Adipocyte (in vitro differentiated cells): ENCODE measurements around the gene ZDHHC11.
"Not testable (repeated sequence)": the region's sequence is repeated elsewhere in the genome, so short reads cannot be mapped to it uniquely, and the experiment has no call there.

Experiments
- DNase-seq: peaks from one replicate; pipeline ENCODE4 v3.0.0-alpha.2; 2015; ENCODE audit warnings: low read depth
- H3K27me3 ChIP-seq: replicated peaks from 2 replicates; pipeline ENCODE4 v1.7.0; 2013; ENCODE audit warnings: mild to moderate bottlenecking, low read length, moderate library complexity; ENCODE audit not compliant: control insufficient read depth, insufficient read depth
- H3K36me3 ChIP-seq: 2 replicates; pipeline ENCODE4 v1.7.0; 2013; ENCODE audit warnings: low read length, mild to moderate bottlenecking, moderate library complexity; ENCODE audit not compliant: control insufficient read depth, insufficient read depth, severe bottlenecking
- H3K4me1 ChIP-seq: 2 replicates; pipeline ENCODE4 v1.7.0; 2013; ENCODE audit warnings: mild to moderate bottlenecking, low read length, moderate library complexity; ENCODE audit not compliant: control insufficient read depth, insufficient read depth
- H3K4me3 ChIP-seq: 2 replicates; pipeline ENCODE4 v1.7.0; 2013; ENCODE audit warnings: mild to moderate bottlenecking, low read length, moderate library complexity
- H3K9ac ChIP-seq: 2 replicates; pipeline ENCODE4 v1.7.0; 2013; ENCODE audit warnings: mild to moderate bottlenecking, low read length, moderate library complexity
- H3K9me3 ChIP-seq: 2 replicates; pipeline ENCODE4 v1.7.0; 2013; ENCODE audit warnings: mild to moderate bottlenecking, low read length, moderate library complexity; ENCODE audit not compliant: control insufficient read depth

The ZDHHC11 gene

DNA sequence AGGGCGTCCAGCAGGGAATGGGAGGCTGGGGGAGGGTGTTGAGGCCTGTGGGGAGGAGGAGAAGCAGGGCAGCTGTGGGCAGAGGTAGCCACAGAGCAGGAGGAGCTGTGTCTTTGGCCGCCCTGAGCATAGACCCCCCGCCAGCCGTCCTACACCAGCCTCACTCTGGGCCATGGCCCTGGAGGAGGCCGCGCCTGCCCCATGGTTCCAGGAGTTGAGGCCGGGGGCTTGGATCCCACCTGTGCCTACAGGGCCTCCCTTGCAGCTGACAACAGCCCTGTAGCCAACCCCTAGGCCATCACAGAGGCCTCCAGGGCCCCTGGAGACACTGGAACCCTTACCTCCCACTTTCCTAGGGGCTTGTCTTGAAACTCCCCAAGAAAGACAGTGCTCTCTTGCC lies 3.0 kb downstream of the ZDHHC11 start:
- H3K27me3 ChIP-seq, result peaks cover 30% of the 10 kb centered on the region
- not testable (repeated sequence) for H3K4me3 ChIP-seq, H3K9me3 ChIP-seq, H3K36me3 ChIP-seq, DNase-seq, H3K4me1 ChIP-seq, H3K9ac ChIP-seq

DNA sequence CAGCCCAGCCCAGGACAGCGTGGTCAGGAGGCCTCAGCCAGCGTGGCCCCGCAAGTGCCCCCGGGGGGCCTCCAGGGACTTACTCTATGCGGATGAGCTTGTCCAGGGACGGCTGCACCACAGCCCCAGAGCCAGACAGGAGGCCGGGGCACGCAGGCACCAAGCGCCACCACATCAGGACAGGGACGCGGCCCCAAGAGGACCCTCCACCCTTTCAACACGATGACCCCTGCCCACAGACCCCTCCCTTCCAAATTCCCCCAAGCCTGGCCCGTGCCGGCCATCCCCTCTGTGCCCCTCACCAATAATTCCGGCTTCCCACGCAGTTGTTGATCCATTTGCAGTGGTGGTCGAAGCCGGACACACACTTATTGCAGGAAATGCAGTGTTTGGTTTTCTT lies 3.6 kb downstream of the ZDHHC11 start:
- DNase-seq, H3K9me3 ChIP-seq, H3K4me1 ChIP-seq, H3K36me3 ChIP-seq, H3K9ac ChIP-seq, H3K4me3 ChIP-seq: not testable (repeated sequence)
- peaks cover 25% of the 10 kb centered on the region for H3K27me3 ChIP-seq

DNA sequence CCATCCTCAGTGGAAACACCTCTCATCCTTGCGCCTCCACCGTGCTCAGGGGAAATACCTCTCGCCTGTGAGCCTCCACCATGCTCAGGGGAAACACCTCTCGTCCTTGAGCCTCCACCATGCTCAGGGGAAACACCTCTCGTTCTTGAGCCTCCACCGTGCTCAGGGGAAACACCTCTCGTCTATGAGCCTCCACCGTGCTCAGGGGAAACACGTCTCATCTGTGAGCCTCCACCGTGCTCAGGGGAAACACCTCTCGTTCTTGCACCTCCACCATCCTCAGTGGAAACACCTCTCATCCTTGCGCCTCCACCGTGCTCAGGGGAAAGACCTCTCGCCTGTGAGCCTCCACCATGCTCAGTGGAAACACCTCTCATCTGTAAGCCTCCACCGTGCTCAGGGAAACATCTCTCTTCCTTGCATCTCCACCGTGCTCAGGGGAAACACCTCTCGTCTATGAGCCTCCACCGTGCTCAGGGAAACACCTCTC lies 4.1 kb downstream of the ZDHHC11 start:
- not testable (repeated sequence) for H3K4me3 ChIP-seq, H3K9ac ChIP-seq, H3K9me3 ChIP-seq, DNase-seq, H3K36me3 ChIP-seq, H3K4me1 ChIP-seq
- peaks cover 22% of the 10 kb centered on the region for H3K27me3 ChIP-seq

DNA sequence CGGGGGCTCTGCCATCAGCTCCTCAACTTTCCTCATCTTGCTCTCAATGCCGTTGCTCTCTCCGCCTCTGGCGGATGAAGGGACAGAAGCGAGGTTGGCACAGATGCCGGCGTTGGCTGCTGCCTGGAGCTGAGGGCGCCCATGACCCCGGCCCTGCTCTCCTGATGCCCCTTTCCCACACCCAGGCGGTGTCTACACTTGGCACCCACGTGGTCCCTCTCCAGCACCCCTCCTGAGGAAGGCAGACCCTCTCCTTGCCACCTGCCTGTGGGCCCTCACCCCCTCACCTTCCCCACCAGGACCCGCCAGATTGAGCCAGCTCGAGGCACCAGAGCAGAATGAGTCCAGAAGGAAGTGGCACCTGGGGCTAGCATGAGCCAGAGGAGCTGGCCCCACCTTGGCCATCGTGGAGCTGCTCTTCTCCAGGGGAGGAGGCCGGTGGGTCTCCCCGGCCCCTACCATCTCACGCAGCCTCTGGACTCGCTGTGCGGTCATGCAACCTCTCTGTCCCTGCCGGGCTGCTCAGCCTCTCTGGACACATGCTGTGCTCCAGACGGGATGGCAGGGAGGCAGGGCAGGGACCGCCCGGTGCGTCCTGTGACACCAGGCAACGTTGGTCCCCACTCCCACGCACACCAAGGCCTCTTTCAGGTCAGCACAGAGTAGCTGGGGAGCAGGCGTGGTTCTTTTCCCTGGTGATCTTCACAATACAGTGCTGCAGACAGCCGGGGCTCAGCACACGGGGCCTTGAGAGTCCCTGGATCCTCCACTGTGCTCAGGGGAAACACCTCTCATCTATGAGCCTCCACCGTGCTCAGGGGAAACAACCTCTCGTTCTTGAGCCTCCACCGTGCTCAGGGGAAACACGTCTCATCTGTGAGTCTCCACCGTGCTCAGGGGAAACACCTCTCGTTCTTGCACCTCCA lies 4.8 kb downstream of the ZDHHC11 start:
- H3K4me1 ChIP-seq, DNase-seq, H3K4me3 ChIP-seq, H3K9me3 ChIP-seq, H3K9ac ChIP-seq, H3K36me3 ChIP-seq: not testable (repeated sequence)
- H3K27me3 ChIP-seq, result peaks cover 21% of the 10 kb centered on the region

DNA sequence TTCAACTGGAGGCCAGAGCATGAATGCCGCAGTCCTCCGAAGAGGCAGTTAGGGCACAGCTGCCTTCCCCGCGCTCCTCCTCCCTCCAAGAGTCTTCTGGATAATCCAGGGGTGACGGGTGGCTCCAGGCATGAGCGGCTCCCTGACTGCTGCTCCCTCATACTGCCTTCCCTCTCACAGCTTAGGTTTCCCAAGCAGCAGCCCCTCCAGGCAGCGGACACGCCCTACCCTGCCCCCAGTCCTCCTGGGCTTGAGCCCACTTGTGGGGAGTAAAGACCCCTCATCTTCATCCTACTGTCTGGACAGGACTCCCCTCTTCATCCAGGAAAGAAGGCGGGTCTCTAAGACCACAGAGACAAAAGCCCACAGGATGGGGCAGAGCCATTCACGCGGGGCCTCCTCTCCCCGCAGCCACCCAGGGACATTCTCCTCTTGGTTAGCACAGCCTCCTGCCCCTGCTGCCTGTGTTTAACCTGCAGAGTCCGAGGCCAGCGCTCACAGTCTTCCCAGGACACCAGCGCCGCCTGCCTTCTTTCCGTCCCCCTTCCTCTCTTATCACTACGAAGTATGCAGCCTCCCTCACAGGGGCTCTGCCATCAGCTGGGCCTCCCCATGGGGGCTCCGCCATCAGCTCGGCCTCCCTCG lies 5.6 kb downstream of the ZDHHC11 start:
- H3K36me3 ChIP-seq, H3K4me3 ChIP-seq, H3K4me1 ChIP-seq, H3K9ac ChIP-seq, H3K9me3 ChIP-seq, DNase-seq: not testable (repeated sequence)
- peaks cover 14% of the 10 kb centered on the region for H3K27me3 ChIP-seq

DNA sequence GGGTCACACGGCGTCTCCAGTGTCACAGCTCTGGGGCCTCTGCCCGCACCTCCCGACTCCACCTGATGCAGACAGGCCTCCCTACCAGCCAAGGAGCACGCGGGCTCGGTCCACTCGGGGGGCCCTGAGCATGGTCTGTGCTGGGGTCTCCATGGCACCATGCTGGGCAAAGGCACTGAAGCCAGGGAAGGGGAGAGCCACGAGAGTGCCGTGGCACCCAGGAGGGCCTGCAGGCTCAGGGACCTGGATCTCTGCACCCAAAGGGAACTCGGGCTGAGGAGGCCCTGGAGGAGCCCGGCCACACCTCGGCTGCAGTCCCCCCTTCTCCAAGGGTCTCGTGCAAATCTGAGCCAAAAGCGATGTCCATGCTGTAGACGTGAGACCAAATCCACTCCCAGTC lies 6.4 kb downstream of the ZDHHC11 start:
- H3K9me3 ChIP-seq, H3K27me3 ChIP-seq, H3K4me3 ChIP-seq, H3K4me1 ChIP-seq, H3K36me3 ChIP-seq, H3K9ac ChIP-seq, DNase-seq: not testable (repeated sequence)

DNA sequence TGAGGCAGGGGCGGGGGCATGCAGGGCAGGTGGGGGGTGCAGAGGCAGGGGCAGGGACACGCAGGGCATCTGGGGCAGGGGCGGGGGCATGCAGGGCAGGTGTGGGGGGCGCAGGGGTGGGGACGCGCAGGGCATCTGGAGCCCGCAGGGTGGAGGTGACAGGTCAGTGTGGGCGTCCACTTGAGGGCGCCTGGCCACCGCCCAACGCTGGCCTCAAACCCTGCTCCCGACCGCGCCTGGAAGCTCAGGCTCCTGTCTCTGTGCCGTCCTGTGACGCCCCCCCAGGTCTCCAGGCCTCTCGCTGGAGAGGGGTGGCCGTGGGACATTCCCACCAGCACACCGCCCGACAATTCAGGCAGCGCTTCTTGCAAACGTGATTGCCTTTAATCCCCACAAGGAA lies 6.9 kb downstream of the ZDHHC11 start:
- H3K36me3 ChIP-seq, H3K27me3 ChIP-seq, H3K4me1 ChIP-seq, H3K9ac ChIP-seq, H3K4me3 ChIP-seq, H3K9me3 ChIP-seq, DNase-seq: not testable (repeated sequence)

DNA sequence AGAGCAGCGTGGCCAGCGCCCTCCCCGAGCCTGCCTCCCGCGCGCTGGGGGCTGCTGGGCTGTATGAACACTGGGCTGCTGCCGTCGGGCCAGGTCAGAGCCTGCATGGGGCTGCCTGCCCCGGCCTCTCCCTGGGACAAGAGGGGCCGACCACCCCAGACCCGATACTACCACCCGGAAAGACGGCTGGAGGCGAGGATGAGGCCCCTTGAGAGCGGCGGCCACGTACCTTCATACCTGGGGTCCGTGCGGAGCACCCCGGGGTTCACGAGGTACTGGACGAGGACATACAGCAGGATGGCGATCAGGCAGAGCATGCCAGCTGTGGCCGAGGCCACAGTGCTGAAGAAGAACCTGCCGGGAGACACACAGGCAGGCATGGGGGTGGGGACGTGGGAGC lies 7.4 kb downstream of the ZDHHC11 start:
- DNase-seq, H3K36me3 ChIP-seq, H3K9ac ChIP-seq, H3K4me3 ChIP-seq, H3K27me3 ChIP-seq, H3K9me3 ChIP-seq, H3K4me1 ChIP-seq: not testable (repeated sequence)

DNA sequence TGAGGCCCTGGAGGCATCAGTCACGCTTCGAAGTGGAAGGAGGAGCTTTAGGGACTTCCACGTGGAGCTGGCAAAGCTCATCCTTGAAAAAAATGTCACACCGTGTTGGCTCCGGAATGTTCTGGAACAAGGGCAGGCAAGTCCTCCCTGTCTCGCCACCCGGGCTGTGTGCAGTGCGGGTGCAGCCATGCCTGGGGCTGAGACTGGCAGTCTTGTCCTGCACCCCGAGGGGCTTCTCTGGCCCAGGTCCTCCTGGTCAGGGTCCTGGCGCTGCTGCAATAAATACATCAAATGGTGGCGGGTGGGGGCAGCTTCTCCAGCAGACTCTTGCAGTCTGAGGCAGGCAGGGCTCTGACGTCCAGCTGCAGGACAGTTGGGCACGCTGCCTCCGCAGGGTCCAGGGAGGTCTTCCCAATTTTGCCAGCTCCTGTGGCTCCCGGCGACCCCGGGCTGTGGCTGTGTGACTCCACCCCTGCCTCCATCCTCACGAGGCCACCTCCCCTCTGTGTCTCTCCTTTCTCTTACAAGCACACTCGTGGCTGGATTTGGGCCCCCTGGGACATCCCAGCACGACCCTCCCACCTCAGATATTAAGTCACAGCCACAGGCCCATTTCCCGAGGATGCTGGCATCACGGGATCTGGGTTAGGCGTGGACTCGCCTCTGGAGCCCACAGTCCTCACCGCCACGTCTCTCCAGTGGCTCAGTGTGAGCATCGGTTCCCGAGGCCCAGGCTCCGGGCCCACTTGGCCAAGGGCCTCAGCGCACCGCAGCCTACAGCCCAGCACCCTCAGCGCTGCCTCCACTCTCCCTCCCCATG lies 8.2 kb downstream of the ZDHHC11 start:
- H3K36me3 ChIP-seq, H3K4me3 ChIP-seq, H3K9me3 ChIP-seq, H3K9ac ChIP-seq, H3K4me1 ChIP-seq, DNase-seq, H3K27me3 ChIP-seq: not testable (repeated sequence)

DNA sequence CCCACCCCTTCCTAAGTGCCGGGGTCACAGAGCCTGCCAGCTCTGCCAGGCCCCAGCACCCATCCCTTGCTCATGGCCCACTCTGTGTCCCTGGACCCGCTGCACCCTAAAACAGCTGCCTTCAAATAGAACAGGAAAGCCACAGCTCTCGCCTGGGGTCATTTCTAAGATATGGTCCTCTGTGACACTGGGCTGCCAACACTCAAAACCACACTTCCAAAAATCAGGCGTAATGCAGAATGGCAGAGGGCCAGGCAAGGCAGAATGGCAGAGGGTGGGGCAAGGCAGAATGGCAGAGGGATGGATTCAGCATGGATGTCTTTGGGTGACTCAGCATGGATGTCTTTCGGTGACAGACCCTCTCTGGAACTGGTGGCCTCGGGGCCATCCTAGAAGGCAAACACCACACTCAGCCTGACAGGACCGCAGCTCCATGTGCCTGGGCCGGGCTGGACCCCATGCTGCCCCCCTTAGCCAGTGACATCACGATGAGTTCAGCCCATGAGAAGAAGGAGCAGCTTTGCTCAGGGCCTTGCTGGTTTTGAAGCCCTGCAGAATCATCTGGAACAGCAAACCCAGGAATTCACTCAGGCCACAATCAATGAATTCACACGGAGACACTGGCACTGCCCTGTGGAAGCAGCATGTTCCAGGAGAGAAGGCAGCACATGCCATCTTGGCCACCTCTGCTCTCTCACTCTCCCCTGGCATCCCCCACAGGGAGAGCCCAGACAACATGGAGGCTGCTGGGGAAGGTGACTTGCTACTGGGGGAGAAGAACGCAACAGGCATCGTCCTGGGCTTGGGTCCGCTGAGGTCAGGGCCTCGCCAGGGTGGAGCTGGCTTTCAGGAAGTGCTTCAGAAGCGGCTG lies 9.0 kb downstream of the ZDHHC11 start:
- not testable (repeated sequence) for H3K27me3 ChIP-seq, H3K4me3 ChIP-seq, H3K9me3 ChIP-seq, H3K36me3 ChIP-seq, H3K9ac ChIP-seq, H3K4me1 ChIP-seq, DNase-seq
